ENCODE data around the gene IL18RAP.

The IL18RAP gene

DNA sequence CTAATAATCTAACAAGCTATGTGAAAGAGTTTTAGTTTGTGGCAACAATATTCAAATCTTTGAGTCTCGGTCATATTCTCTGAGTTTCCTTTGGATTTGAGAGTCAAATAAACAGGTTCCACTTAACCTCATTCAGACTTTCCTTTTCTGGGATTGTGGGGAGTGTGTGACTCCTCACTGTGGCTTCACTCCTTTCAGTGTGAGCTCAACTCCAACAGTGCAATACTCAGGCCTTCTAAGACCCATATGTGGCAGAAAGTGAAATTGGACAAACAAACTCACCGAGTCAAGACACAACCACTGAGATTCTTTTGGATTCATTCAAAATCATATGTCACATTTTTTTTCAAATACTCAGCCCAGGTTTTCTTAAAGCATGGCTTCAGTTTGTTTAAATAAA is 75.5 kb downstream of the IL18RAP start:
- DNase-seq (ENCODE audit: low spot score): no peak

DNA sequence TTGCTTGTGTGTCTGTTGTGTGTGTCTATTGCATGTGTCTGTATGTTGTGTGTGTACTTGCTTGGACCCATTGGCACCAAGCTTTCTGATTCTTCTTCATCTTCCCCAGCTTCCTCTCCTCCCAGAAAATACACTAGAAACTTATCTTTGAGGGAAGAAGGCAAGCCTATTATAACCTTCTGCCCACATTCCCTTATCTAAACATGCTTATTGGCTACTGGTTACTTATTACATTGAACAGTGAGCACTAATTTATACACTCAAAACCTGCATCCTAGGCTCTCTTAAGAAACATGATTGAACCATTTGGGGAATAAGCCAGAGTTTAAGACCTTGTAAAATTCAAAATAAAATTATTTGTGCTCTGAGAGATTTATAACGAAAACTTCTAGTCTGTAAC is 76.6 kb downstream of the IL18RAP start:
- DNase-seq (ENCODE audit: low spot score): no peak

All from HuH-7 (cell line).